NT2/D1 (cell line): ENCODE results near the gene PSD.
"Not testable (repeated sequence)": the region's sequence is repeated elsewhere in the genome, so short reads cannot be mapped to it uniquely, and the experiment has no call there.

Experiments
- DNase-seq: peaks from one replicate; pipeline ENCODE4 v3.0.0-alpha.2; 2011; ENCODE audit warnings: low read depth, low spot score
- H3K27me3 ChIP-seq: 2 replicates; pipeline ENCODE4 v1.6.0; 2011; ENCODE audit warnings: mild to moderate bottlenecking; ENCODE audit not compliant: insufficient read length, insufficient read depth
- H3K36me3 ChIP-seq: 2 replicates; pipeline ENCODE4 v1.6.1; 2011; ENCODE audit warnings: mild to moderate bottlenecking, low read length, mixed read lengths; ENCODE audit not compliant: insufficient read depth, insufficient read length
- H3K4me1 ChIP-seq: 2 replicates; pipeline ENCODE4 v1.5.1; 2011; ENCODE audit not compliant: insufficient read depth, insufficient read length
- H3K4me3 ChIP-seq: 2 replicates; pipeline ENCODE4 v1.5.1; 2011; ENCODE audit warnings: low read depth; ENCODE audit not compliant: insufficient read length
- H3K9ac ChIP-seq: 2 replicates; pipeline ENCODE4 v1.6.0; 2011; ENCODE audit warnings: low read depth; ENCODE audit not compliant: insufficient read length
- H3K9me3 ChIP-seq: 2 replicates; pipeline ENCODE4 v1.5.1; 2011; ENCODE audit warnings: mild to moderate bottlenecking, low read length; ENCODE audit not compliant: insufficient read depth
- SUZ12 ChIP-seq: IDR thresholded peaks from 2 replicates; pipeline ENCODE4 v1.6.1; 2011; ENCODE audit not compliant: insufficient read length, insufficient read depth; ENCODE audit errors: extremely low read depth
- YY1 ChIP-seq: IDR thresholded peaks from 2 replicates; pipeline ENCODE4 v1.6.1; 2011; ENCODE audit not compliant: insufficient read length, insufficient read depth
- ZNF274 ChIP-seq: IDR thresholded peaks from 2 replicates; pipeline ENCODE4 v1.6.1; 2011; ENCODE audit warnings: mild to moderate bottlenecking, low read depth, low read length

The PSD gene

GRCh38 chr10:102460836-102461186 lies 42.2 kb upstream of the PSD start:
- Histone ChIP-seq H3K36me3 (no peaks in the 10 kb centered on the region), H3K9me3 (no peaks in the 10 kb centered on the region), H3K4me3 (no peak overlapping the region), H3K9ac (no peak overlapping the region), H3K4me1 (peaks cover 4% of the 10 kb centered on the region), H3K27me3 (no peaks in the 10 kb centered on the region)
- TF ChIP-seq ZNF274 (no peak), YY1 (no peak), SUZ12 (no peak)
- DNase-seq, result no peak

GRCh38 chr10:102458656-102459055 lies 40.1 kb upstream of the PSD start:
- no peak for DNase-seq
- Histone ChIP-seq H3K36me3 (no peaks in the 10 kb centered on the region), H3K9ac (no peak overlapping the region), H3K4me1 (peaks cover 5% of the 10 kb centered on the region), H3K27me3 (no peaks in the 10 kb centered on the region), H3K9me3 (no peaks in the 10 kb centered on the region), H3K4me3 (no peak overlapping the region)
- TF ChIP-seq SUZ12 (no peak), YY1 (no peak), ZNF274 (no peak)

- peaks cover 10% of the 10 kb centered on the region for H3K4me1 ChIP-seq
- DNase-seq, result no peak
- H3K4me3 ChIP-seq, result no peak overlapping the region
- no peak overlapping the region for H3K9ac ChIP-seq
- H3K9me3 ChIP-seq, result no peaks in the 10 kb centered on the region
- peaks cover 1% of the 10 kb centered on the region for H3K36me3 ChIP-seq
- H3K27me3 ChIP-seq, result no peaks in the 10 kb centered on the region
- no peak for TF ChIP-seq SUZ12
- no peak for TF ChIP-seq ZNF274
- no peak for TF ChIP-seq YY1
These were observed 39.1 kb upstream of the PSD start for GRCh38 chr10:102457591-102458150.

- no peak overlapping the region for H3K4me3 ChIP-seq
- no peak for DNase-seq
- no peaks in the 10 kb centered on the region for H3K27me3 ChIP-seq
- H3K36me3 ChIP-seq, result peaks cover 5% of the 10 kb centered on the region
- no peaks in the 10 kb centered on the region for H3K9me3 ChIP-seq
- TF ChIP-seq ZNF274 (no peak), YY1 (no peak)
- H3K4me1 ChIP-seq, result peaks cover 9% of the 10 kb centered on the region
- no peak overlapping the region for H3K9ac ChIP-seq
These were observed 37.4 kb upstream of the PSD start for GRCh38 chr10:102455893-102456471.

GRCh38 chr10:102454662-102455487 lies 36.3 kb upstream of the PSD start:
- not testable (repeated sequence) for H3K4me1 ChIP-seq, H3K27me3 ChIP-seq, H3K9ac ChIP-seq, H3K36me3 ChIP-seq, H3K9me3 ChIP-seq, DNase-seq, H3K4me3 ChIP-seq

GRCh38 chr10:102453502-102453901 lies 34.9 kb upstream of the PSD start:
- Histone ChIP-seq H3K36me3 (peaks cover 5% of the 10 kb centered on the region), H3K4me1 (peaks cover 9% of the 10 kb centered on the region), H3K9ac (peak overlapping the region; percentile 36), H3K4me3 (no peak overlapping the region), H3K9me3 (no peaks in the 10 kb centered on the region), H3K27me3 (no peaks in the 10 kb centered on the region)
- TF ChIP-seq YY1 (no peak), SUZ12 (no peak), ZNF274 (no peak)
- no peak for DNase-seq

- TF ChIP-seq ZNF274 (no peak), YY1 (no peak), SUZ12 (no peak)
- H3K9ac ChIP-seq, result no peak overlapping the region
- no peak overlapping the region for H3K4me3 ChIP-seq
- no peaks in the 10 kb centered on the region for H3K27me3 ChIP-seq
- no peak for DNase-seq
- peaks cover 5% of the 10 kb centered on the region for H3K36me3 ChIP-seq
- peaks cover 9% of the 10 kb centered on the region for H3K4me1 ChIP-seq
- no peaks in the 10 kb centered on the region for H3K9me3 ChIP-seq
These were observed 34.2 kb upstream of the PSD start for GRCh38 chr10:102452672-102453340.
